H9 (cell line): ENCODE measurements around the gene CYSTM1. TPM values are rescaled to one million over a fixed set of nuclear protein-coding genes. Genes with fewer than 3 reads are reported as not detected.

Source experiments
- DNase-seq: peaks from one replicate; pipeline ENCODE4 v3.0.0-alpha.2; 2017
- H2AFZ ChIP-seq: one replicate; pipeline ENCODE4 v1.6.1; 2013; ENCODE audit warnings: mild to moderate bottlenecking, low read length, control low read depth, moderate library complexity
- H2AK5ac ChIP-seq: 2 replicates; pipeline ENCODE4 v1.6.1; 2013; ENCODE audit warnings: low read length, control low read depth, mixed read lengths; ENCODE audit not compliant: insufficient read length
- H2BK120ac ChIP-seq: one replicate; pipeline ENCODE4 v1.6.1; 2013; ENCODE audit warnings: low read depth, mild to moderate bottlenecking, low read length, control low read depth, inconsistent platforms; ENCODE audit not compliant: poor library complexity, severe bottlenecking
- H2BK12ac ChIP-seq: 2 replicates; pipeline ENCODE4 v1.6.1; 2013; ENCODE audit warnings: low read length, control low read depth, mixed read lengths, low read depth; ENCODE audit not compliant: insufficient read length
- H2BK15ac ChIP-seq: 2 replicates; pipeline ENCODE4 v1.6.1; 2013; ENCODE audit warnings: low read depth, low read length, control low read depth
- H2BK20ac ChIP-seq: one replicate; pipeline ENCODE4 v1.6.1; 2013; ENCODE audit warnings: low read depth, mild to moderate bottlenecking, low read length, control low read depth, inconsistent platforms; ENCODE audit not compliant: poor library complexity, severe bottlenecking
- H2BK5ac ChIP-seq: 2 replicates; pipeline ENCODE4 v1.6.1; 2013; ENCODE audit warnings: low read length, control low read depth, mixed read lengths; ENCODE audit not compliant: insufficient read length
- H3K14ac ChIP-seq: 2 replicates; pipeline ENCODE4 v1.6.1; 2013; ENCODE audit warnings: low read length, control low read depth; ENCODE audit not compliant: insufficient read depth
- H3K18ac ChIP-seq: 2 replicates; pipeline ENCODE4 v1.6.1; 2013; ENCODE audit warnings: low read depth, mild to moderate bottlenecking, mixed read lengths, low read length, control low read depth; ENCODE audit not compliant: insufficient read length
- H3K23ac ChIP-seq: 2 replicates; pipeline ENCODE4 v1.6.1; 2013; ENCODE audit warnings: low read length, control low read depth, mixed read lengths, low read depth; ENCODE audit not compliant: insufficient read length
- H3K23me2 ChIP-seq: 2 replicates; pipeline ENCODE4 v1.6.1; 2013; ENCODE audit warnings: low read depth, mild to moderate bottlenecking, mixed read lengths, low read length, control low read depth; ENCODE audit not compliant: insufficient read length, poor library complexity, severe bottlenecking
- H3K27ac ChIP-seq: 2 replicates; pipeline ENCODE4 v1.5.1; 2013; ENCODE audit warnings: low read length, control low read depth, mixed read lengths, low read depth; ENCODE audit not compliant: insufficient read length
- H3K27me3 ChIP-seq: 2 replicates; pipeline ENCODE4 v1.6.1; 2013; ENCODE audit warnings: low read length, control low read depth, inconsistent platforms; ENCODE audit not compliant: insufficient read depth
- H3K4ac ChIP-seq: 2 replicates; pipeline ENCODE4 v1.6.1; 2013; ENCODE audit warnings: low read depth, mild to moderate bottlenecking, control low read depth, inconsistent platforms, low read length, moderate library complexity
- H3K4me1 ChIP-seq: 2 replicates; pipeline ENCODE4 v1.6.1; 2013; ENCODE audit warnings: low read length, control low read depth, inconsistent platforms; ENCODE audit not compliant: insufficient read depth
- H3K4me2 ChIP-seq: 2 replicates; pipeline ENCODE4 v1.6.1; 2013; ENCODE audit warnings: low read length, control low read depth, mixed read lengths; ENCODE audit not compliant: insufficient read length, insufficient read depth
- H3K56ac ChIP-seq: 2 replicates; pipeline ENCODE4 v1.6.1; 2013; ENCODE audit warnings: low read depth, mild to moderate bottlenecking, mixed read lengths, low read length, control low read depth; ENCODE audit not compliant: insufficient read length
- H3K79me1 ChIP-seq: 2 replicates; pipeline ENCODE4 v1.6.1; 2013; ENCODE audit warnings: low read depth, mild to moderate bottlenecking, moderate library complexity, low read length, control low read depth, inconsistent platforms; ENCODE audit not compliant: insufficient read depth, poor library complexity, severe bottlenecking
- H3K79me2 ChIP-seq: 2 replicates; pipeline ENCODE4 v1.6.1; 2013; ENCODE audit warnings: low read length, control low read depth, inconsistent platforms; ENCODE audit not compliant: insufficient read depth
- H3K9ac ChIP-seq: 2 replicates; pipeline ENCODE4 v1.6.1; 2013; ENCODE audit warnings: low read length, control low read depth, mixed read lengths; ENCODE audit not compliant: insufficient read length; ENCODE audit errors: extremely low read depth
- H3K9me3 ChIP-seq: one replicate; pipeline ENCODE4 v1.6.1; 2013; ENCODE audit warnings: low read depth, low read length, inconsistent platforms; ENCODE audit not compliant: control insufficient read depth
- H3T11ph ChIP-seq: one replicate; pipeline ENCODE4 v1.6.1; 2013; ENCODE audit warnings: mild to moderate bottlenecking, low read length, control low read depth, inconsistent platforms
- H4K20me1 ChIP-seq: one replicate; pipeline ENCODE4 v1.6.1; 2013; ENCODE audit not compliant: control insufficient read depth, insufficient read length, insufficient read depth
- H4K5ac ChIP-seq: 2 replicates; pipeline ENCODE4 v1.6.1; 2013; ENCODE audit warnings: low read depth, mild to moderate bottlenecking, mixed read lengths, low read length, control low read depth; ENCODE audit not compliant: insufficient read length
- H4K8ac ChIP-seq: replicated peaks from 2 replicates; pipeline ENCODE4 v1.6.1; 2013; ENCODE audit warnings: low read length, control low read depth, mixed read lengths, low read depth; ENCODE audit not compliant: insufficient read length
- H4K91ac ChIP-seq: 2 replicates; pipeline ENCODE4 v1.6.1; 2013; ENCODE audit warnings: low read depth, mild to moderate bottlenecking, moderate library complexity, mixed read lengths, low read length, control low read depth; ENCODE audit not compliant: insufficient read length
- H3K27ac Mint-ChIP-seq, 3 experiments: 2 replicates in 2 of 3; 3 replicates in 1 of 3; pipeline ENCODE4 v1.8.0; 2020 to 2021; ENCODE audit warnings: mixed read lengths in 3 of 3, mild to moderate bottlenecking in 1 of 3, moderate library complexity in 1 of 3
- H3K27me3 Mint-ChIP-seq: 2 replicates; pipeline ENCODE4 v1.8.0; 2021; ENCODE audit warnings: low read depth, mild to moderate bottlenecking, moderate library complexity, mixed read lengths
- H3K36me3 Mint-ChIP-seq, 3 experiments: 2 replicates in 2 of 3; 3 replicates in 1 of 3; pipeline ENCODE4 v1.8.0; 2020 to 2021; ENCODE audit warnings: low read depth in 3 of 3, mixed read lengths in 3 of 3; ENCODE audit not compliant: insufficient read depth in 1 of 3
- H3K4me1 Mint-ChIP-seq, 2 experiments: 2 replicates each; pipeline ENCODE4 v1.8.0; 2020; ENCODE audit warnings: mixed read lengths in 2 of 2
- H3K4me3 Mint-ChIP-seq, 2 experiments: 2 replicates in 1 of 2; 3 replicates in 1 of 2; pipeline ENCODE4 v1.8.0; 2020 to 2021; ENCODE audit warnings: mild to moderate bottlenecking in 2 of 2, mixed read lengths in 2 of 2, moderate library complexity in 1 of 2
- H3K9me3 Mint-ChIP-seq, 2 experiments: 2 replicates in 1 of 2; 3 replicates in 1 of 2; pipeline ENCODE4 v1.8.0; 2020; ENCODE audit warnings: mild to moderate bottlenecking in 2 of 2, mixed read lengths in 2 of 2, moderate library complexity in 1 of 2
- WGBS: extraction: QIAGEN DNeasy Blood & Tissue Kit; methylation state at CpG from one replicate; pipeline ENCODE4 v1.1.7; 2013; ENCODE audit warnings: missing lambda C conversion rate, low lambda C conversion rate, mixed read lengths; ENCODE audit not compliant: insufficient read length; ENCODE audit errors: extremely low coverage; 5-methylcytosine and 5-hydroxymethylcytosine counted together
- total RNA-seq: library from RNA; stranded (reverse); gene quantifications from 2 replicates; pipeline ENCODE4 v1.2.1, GENCODE V29; 2021
- TF ChIP-seq, protein P1 (sequence below): fragments of 200-600 bp; sonication (generic); conservative IDR thresholded peaks from 3 replicates; pipeline ENCODE4 v1.8.0; 2021; ENCODE audit warnings: antibody characterized with exemption, mild to moderate bottlenecking

CYSTM1 gene
- total RNA-seq, 1 experiment from 2014 or later = 20.6 TPM

DNA sequence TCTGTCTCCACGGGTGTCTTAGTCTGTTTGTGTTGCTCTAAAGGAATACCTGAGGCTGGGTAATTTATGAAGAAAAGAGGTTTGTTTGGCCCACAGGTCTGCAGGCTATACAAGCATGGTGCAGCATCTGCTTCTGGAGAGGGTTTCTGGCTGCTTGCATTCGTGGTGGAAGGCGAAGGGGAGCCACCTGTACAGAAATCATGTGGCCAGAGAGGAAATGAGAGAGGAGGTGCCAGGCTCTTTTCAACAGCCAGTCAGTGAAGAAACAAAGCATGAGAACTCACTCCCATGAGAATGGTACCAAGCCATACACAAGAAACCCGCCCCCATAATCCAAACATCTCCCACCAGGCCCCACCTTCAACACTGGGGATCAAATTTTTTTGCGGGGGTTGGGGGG lies 74.5 kb downstream of the CYSTM1 start:
- Mint-ChIP-seq H3K4me1 (peaks cover 22 to 26% of the 10 kb centered on the region in 2 experiments), H3K4me3 (no peak overlapping the region), H3K36me3 (peaks cover 10 to 28% (median 14%) of the 10 kb centered on the region in 3 experiments), H3K27ac (peak overlapping the region in 2 of 3 experiments; percentile 29 to 54; a peak in 3 of 7 replicates), H3K9me3 (no peaks in the 10 kb centered on the region), H3K27me3 (no peaks in the 10 kb centered on the region)
- no CpG with 5 or more reads among the region's 5 CpGs for WGBS
- Histone ChIP-seq H3K4me1 (peaks cover 4% of the 10 kb centered on the region), H3K27ac (no peak overlapping the region), H3K4ac (no peak overlapping the region), H3K79me1 (no peaks in the 10 kb centered on the region), H2AK5ac (no peak overlapping the region), H2BK5ac (no peak overlapping the region), H3K18ac (no peak overlapping the region), H3K9me3 (no peaks in the 10 kb centered on the region), H3K79me2 (no peaks in the 10 kb centered on the region), H3K23ac (no peak overlapping the region), H2BK20ac (no peak overlapping the region), H2BK12ac (no peak overlapping the region), H3K9ac (no peak overlapping the region), H3K4me2 (no peak overlapping the region), H3T11ph (no peak overlapping the region), H4K91ac (no peak overlapping the region), H3K56ac (no peak overlapping the region), H2AFZ (no peak overlapping the region), H3K27me3 (no peaks in the 10 kb centered on the region), H4K5ac (no peak overlapping the region), H3K14ac (no peak overlapping the region), H2BK15ac (no peak overlapping the region), H2BK120ac (no peak overlapping the region), H3K23me2 (no peaks in the 10 kb centered on the region), H4K20me1 (no peaks in the 10 kb centered on the region), H4K8ac (no peak overlapping the region)
- TF ChIP-seq, protein P1, sequence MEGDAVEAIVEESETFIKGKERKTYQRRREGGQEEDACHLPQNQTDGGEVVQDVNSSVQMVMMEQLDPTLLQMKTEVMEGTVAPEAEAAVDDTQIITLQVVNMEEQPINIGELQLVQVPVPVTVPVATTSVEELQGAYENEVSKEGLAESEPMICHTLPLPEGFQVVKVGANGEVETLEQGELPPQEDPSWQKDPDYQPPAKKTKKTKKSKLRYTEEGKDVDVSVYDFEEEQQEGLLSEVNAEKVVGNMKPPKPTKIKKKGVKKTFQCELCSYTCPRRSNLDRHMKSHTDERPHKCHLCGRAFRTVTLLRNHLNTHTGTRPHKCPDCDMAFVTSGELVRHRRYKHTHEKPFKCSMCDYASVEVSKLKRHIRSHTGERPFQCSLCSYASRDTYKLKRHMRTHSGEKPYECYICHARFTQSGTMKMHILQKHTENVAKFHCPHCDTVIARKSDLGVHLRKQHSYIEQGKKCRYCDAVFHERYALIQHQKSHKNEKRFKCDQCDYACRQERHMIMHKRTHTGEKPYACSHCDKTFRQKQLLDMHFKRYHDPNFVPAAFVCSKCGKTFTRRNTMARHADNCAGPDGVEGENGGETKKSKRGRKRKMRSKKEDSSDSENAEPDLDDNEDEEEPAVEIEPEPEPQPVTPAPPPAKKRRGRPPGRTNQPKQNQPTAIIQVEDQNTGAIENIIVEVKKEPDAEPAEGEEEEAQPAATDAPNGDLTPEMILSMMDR = no peak
- no peak for DNase-seq
